ENCODE results near the gene TMEM11. TPM values are rescaled to one million over a fixed set of nuclear protein-coding genes. Genes with fewer than 3 reads are reported as not detected.

Gene TMEM11
- total RNA-seq, 1 experiment from 2014 or later = 32.5 TPM

DNA sequence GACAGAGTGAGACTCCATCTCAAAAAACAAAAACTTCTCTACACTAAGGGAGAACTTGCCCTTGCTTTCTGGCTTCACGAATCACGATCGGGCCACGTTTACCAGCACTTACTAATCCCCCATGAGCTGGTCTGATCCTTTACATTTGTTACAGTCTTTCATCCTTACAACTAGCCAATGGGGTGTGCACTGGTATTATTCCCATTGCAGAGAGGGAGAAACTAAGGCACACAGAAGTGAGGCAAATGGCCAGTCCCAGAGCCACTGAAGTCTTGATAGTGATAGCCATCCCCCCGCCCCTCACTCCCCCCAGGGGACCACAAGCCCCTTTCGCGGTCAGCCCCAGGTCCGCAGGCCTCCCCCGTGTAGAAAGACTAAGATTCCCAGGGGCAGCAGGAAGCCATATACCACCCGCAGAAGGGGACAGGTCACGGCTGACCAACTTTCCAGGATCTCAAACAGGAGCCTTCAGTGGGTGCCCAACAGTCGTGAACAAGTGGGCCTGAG is 38.4 kb upstream of the TMEM11 start:
- no peak overlapping the region for H3K23ac ChIP-seq (ENCODE audit: insufficient read length, low read depth, low read length)
- H3K4me3 Mint-ChIP-seq = peak overlapping the region; percentile 67 to 80

More for the DNA sequence above, 38.4 kb upstream of the TMEM11 start:
- no peak overlapping the region for H3K14ac ChIP-seq (ENCODE audit: insufficient read depth, low read length)
- H3K36me3 Mint-ChIP-seq (ENCODE audit: insufficient read depth in 1 of 3, low read depth in 3 of 3) = no peaks in the 10 kb centered on the region
- TF ChIP-seq, protein P1, sequence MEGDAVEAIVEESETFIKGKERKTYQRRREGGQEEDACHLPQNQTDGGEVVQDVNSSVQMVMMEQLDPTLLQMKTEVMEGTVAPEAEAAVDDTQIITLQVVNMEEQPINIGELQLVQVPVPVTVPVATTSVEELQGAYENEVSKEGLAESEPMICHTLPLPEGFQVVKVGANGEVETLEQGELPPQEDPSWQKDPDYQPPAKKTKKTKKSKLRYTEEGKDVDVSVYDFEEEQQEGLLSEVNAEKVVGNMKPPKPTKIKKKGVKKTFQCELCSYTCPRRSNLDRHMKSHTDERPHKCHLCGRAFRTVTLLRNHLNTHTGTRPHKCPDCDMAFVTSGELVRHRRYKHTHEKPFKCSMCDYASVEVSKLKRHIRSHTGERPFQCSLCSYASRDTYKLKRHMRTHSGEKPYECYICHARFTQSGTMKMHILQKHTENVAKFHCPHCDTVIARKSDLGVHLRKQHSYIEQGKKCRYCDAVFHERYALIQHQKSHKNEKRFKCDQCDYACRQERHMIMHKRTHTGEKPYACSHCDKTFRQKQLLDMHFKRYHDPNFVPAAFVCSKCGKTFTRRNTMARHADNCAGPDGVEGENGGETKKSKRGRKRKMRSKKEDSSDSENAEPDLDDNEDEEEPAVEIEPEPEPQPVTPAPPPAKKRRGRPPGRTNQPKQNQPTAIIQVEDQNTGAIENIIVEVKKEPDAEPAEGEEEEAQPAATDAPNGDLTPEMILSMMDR (conservative IDR thresholded peaks at IDR 0.05) = no peak
- H3K4me2 ChIP-seq (ENCODE audit: insufficient read depth, insufficient read length, low read length) = peak overlapping the region; percentile 31
- no CpG with 5 or more reads among the region's 12 CpGs for WGBS (ENCODE audit: extremely low coverage, insufficient read length, low lambda C conversion rate)
- no peak overlapping the region for H2BK20ac ChIP-seq (ENCODE audit: low read depth, low read length, poor library complexity, severe bottlenecking)
- peaks cover 3% of the 10 kb centered on the region for H3K23me2 ChIP-seq (ENCODE audit: insufficient read length, low read depth, low read length, poor library complexity, severe bottlenecking)
- no peak overlapping the region for H3K4ac ChIP-seq (ENCODE audit: low read depth, low read length)
- no peak overlapping the region for H3K9ac ChIP-seq (ENCODE audit: extremely low read depth, insufficient read length, low read length)
- H2BK120ac ChIP-seq (ENCODE audit: low read depth, low read length, poor library complexity, severe bottlenecking) = no peak overlapping the region
- H3K27ac Mint-ChIP-seq = peak overlapping the region in 1 of 3 experiments; percentile 70; a peak in 1 of 7 replicates
- H2BK15ac ChIP-seq (ENCODE audit: low read depth, low read length) = no peak overlapping the region
- no peak overlapping the region for H2AFZ ChIP-seq (ENCODE audit: low read length)
- H3K79me1 ChIP-seq (ENCODE audit: insufficient read depth, low read depth, low read length, poor library complexity, severe bottlenecking) = no peaks in the 10 kb centered on the region
- no peak overlapping the region for H4K5ac ChIP-seq (ENCODE audit: insufficient read length, low read depth, low read length)
- no peaks in the 10 kb centered on the region for H3K27me3 ChIP-seq (ENCODE audit: insufficient read depth, low read length)
- H3K9me3 ChIP-seq (ENCODE audit: control insufficient read depth, low read depth, low read length) = no peaks in the 10 kb centered on the region
- H4K91ac ChIP-seq (ENCODE audit: insufficient read length, low read depth, low read length) = no peak overlapping the region
- H3K4me1 Mint-ChIP-seq = peaks cover 25 to 37% of the 10 kb centered on the region in 2 experiments
- H3K4me1 ChIP-seq (ENCODE audit: insufficient read depth, low read length) = no peaks in the 10 kb centered on the region
- H2BK12ac ChIP-seq (ENCODE audit: insufficient read length, low read depth, low read length) = no peak overlapping the region
- H2AK5ac ChIP-seq (ENCODE audit: insufficient read length, low read length) = no peak overlapping the region
- DNase-seq = no peak
- no peak overlapping the region for H4K8ac ChIP-seq (replicated peaks; ENCODE audit: insufficient read length, low read depth, low read length)
- no peaks in the 10 kb centered on the region for H4K20me1 ChIP-seq (ENCODE audit: control insufficient read depth, insufficient read depth, insufficient read length)
- peaks cover 11% of the 10 kb centered on the region for H3K27me3 Mint-ChIP-seq (ENCODE audit: low read depth)
- H3K56ac ChIP-seq (ENCODE audit: insufficient read length, low read depth, low read length) = no peak overlapping the region
- no peak overlapping the region for H3T11ph ChIP-seq (ENCODE audit: low read length)
- no peak overlapping the region for H2BK5ac ChIP-seq (ENCODE audit: insufficient read length, low read length)
- no peak overlapping the region for H3K18ac ChIP-seq (ENCODE audit: insufficient read length, low read depth, low read length)
- H3K79me2 ChIP-seq (ENCODE audit: insufficient read depth, low read length) = no peaks in the 10 kb centered on the region
- no peak overlapping the region for H3K27ac ChIP-seq (ENCODE audit: insufficient read length, low read depth, low read length)
- peaks cover under 1 to 5% of the 10 kb centered on the region in 2 experiments; a peak in 2 of 5 replicates for H3K9me3 Mint-ChIP-seq
